KMS-11 (cell line): Measurements from ENCODE around the gene TCF4.

Source experiments
- H2AFZ ChIP-seq: fragments of 200-600 bp; sonication (generic); 2 replicates; pipeline ENCODE4 v1.6.1; 2016; ENCODE audit warnings: antibody characterized with exemption, mixed run types, low read depth
- H3K27ac ChIP-seq: fragments of 200-600 bp; sonication (generic); 2 replicates; pipeline ENCODE4 v1.6.1; 2016; ENCODE audit warnings: mild to moderate bottlenecking, mixed run types
- H3K27me3 ChIP-seq: fragments of 200-600 bp; sonication (generic); 2 replicates; pipeline ENCODE4 v1.6.1; 2017; ENCODE audit warnings: mild to moderate bottlenecking, low read depth, mixed run types, moderate library complexity; ENCODE audit not compliant: insufficient read depth
- H3K36me3 ChIP-seq: fragments of 200-600 bp; sonication (generic); 2 replicates; pipeline ENCODE4 v1.6.1; 2017; ENCODE audit warnings: mild to moderate bottlenecking, mixed run types; ENCODE audit not compliant: insufficient read depth
- H3K4me1 ChIP-seq: fragments of 200-600 bp; sonication (generic); 2 replicates; pipeline ENCODE4 v1.6.1; 2016; ENCODE audit warnings: mild to moderate bottlenecking, low read depth, mixed run types; ENCODE audit not compliant: poor library complexity, severe bottlenecking
- H3K4me2 ChIP-seq: fragments of 200-600 bp; sonication (generic); 2 replicates; pipeline ENCODE4 v1.7.0; 2016; ENCODE audit warnings: mild to moderate bottlenecking, mixed run types
- H3K4me3 ChIP-seq: fragments of 200-600 bp; sonication (generic); IDR thresholded peaks from 2 replicates; pipeline ENCODE4 v1.6.1; 2017; ENCODE audit warnings: low read depth, low read length, mixed read lengths; ENCODE audit not compliant: insufficient read depth
- H3K79me2 ChIP-seq: fragments of 200-600 bp; sonication (generic); 2 replicates; pipeline ENCODE4 v1.6.1; 2016; ENCODE audit warnings: low read depth, mixed run types; ENCODE audit not compliant: insufficient read depth
- H3K9ac ChIP-seq: fragments of 200-600 bp; sonication (generic); 2 replicates; pipeline ENCODE4 v1.6.1; 2016; ENCODE audit warnings: mild to moderate bottlenecking, mixed run types
- H4K20me1 ChIP-seq: fragments of 200-600 bp; sonication (generic); 2 replicates; pipeline ENCODE4 v1.6.1; 2016; ENCODE audit warnings: mild to moderate bottlenecking, mixed run types; ENCODE audit not compliant: insufficient read depth
- CTCF ChIP-seq: fragments of 200-600 bp; sonication (generic); conservative IDR thresholded peaks from 2 replicates; pipeline ENCODE4 v1.6.1; 2017; ENCODE audit warnings: low read depth, mild to moderate bottlenecking, antibody characterized with exemption, low read length, moderate library complexity, mixed read lengths

TCF4 gene

GRCh38 chr18:55488473-55488872, 99.5 kb downstream of the TCF4 start:
- Histone ChIP-seq H4K20me1 (no peaks in the 10 kb centered on the region), H3K27me3 (no peaks in the 10 kb centered on the region), H3K27ac (peak overlapping the region; percentile 86), H3K4me3 (no peak overlapping the region), H3K4me1 (peaks cover 60% of the 10 kb centered on the region), H3K4me2 (peak overlapping the region; percentile 65), H2AFZ (peak overlapping the region; percentile 6; the same call in 1 of the 2 replicates), H3K9ac (peak overlapping the region; percentile 72; the same call in 1 of the 2 replicates), H3K79me2 (peaks cover 38% of the 10 kb centered on the region; the same call in 1 of the 2 replicates), H3K36me3 (no peaks in the 10 kb centered on the region)
- no peak for TF ChIP-seq CTCF

GRCh38 chr18:55487997-55488396, 100.0 kb downstream of the TCF4 start:
- H3K27ac ChIP-seq = peak overlapping the region; percentile 86
- H3K36me3 ChIP-seq = no peaks in the 10 kb centered on the region
- H3K9ac ChIP-seq = peak overlapping the region; percentile 72; the same call in 1 of the 2 replicates
- H4K20me1 ChIP-seq = no peaks in the 10 kb centered on the region
- H3K79me2 ChIP-seq = peaks cover 38% of the 10 kb centered on the region; the same call in 1 of the 2 replicates
- H3K4me1 ChIP-seq = peaks cover 55% of the 10 kb centered on the region
- no peaks in the 10 kb centered on the region for H3K27me3 ChIP-seq
- H2AFZ ChIP-seq = no peak overlapping the region
- H3K4me3 ChIP-seq = no peak overlapping the region
- peak overlapping the region; percentile 65 for H3K4me2 ChIP-seq
- no peak for TF ChIP-seq CTCF

- H2AFZ ChIP-seq = no peak overlapping the region
- no peak for TF ChIP-seq CTCF
- H3K4me1 ChIP-seq = peaks cover 55% of the 10 kb centered on the region
- no peaks in the 10 kb centered on the region for H3K36me3 ChIP-seq
- H4K20me1 ChIP-seq = no peaks in the 10 kb centered on the region
- peaks cover 38% of the 10 kb centered on the region; the same call in 1 of the 2 replicates for H3K79me2 ChIP-seq
- H3K9ac ChIP-seq = no peak overlapping the region
- H3K27ac ChIP-seq = no peak overlapping the region
- H3K4me2 ChIP-seq = no peak overlapping the region; the same call in 1 of the 2 replicates
- no peaks in the 10 kb centered on the region for H3K27me3 ChIP-seq
- no peak overlapping the region for H3K4me3 ChIP-seq
Measured at GRCh38 chr18:55486936-55487335, 101.1 kb downstream of the TCF4 start.

- Histone ChIP-seq H3K4me3 (no peak overlapping the region), H3K4me1 (peaks cover 46% of the 10 kb centered on the region), H3K27ac (no peak overlapping the region), H4K20me1 (no peaks in the 10 kb centered on the region), H3K27me3 (no peaks in the 10 kb centered on the region), H3K9ac (no peak overlapping the region), H2AFZ (no peak overlapping the region), H3K79me2 (peaks cover 36% of the 10 kb centered on the region; the same call in 1 of the 2 replicates), H3K4me2 (no peak overlapping the region), H3K36me3 (no peaks in the 10 kb centered on the region)
- no peak for TF ChIP-seq CTCF
Measured at GRCh38 chr18:55485666-55486065, 102.3 kb downstream of the TCF4 start.
